HL-60 (cell line): ENCODE measurements around the gene ABCG1.

Experiments used
- CTCF ChIP-seq: IDR thresholded peaks from one replicate; pipeline ENCODE4 v1.5.1; 2011; ENCODE audit warnings: low read length, control low read depth, inconsistent platforms; ENCODE audit not compliant: insufficient read depth
- POLR2AphosphoS5 ChIP-seq: IDR thresholded peaks from 2 replicates; pipeline ENCODE4 v1.6.1; 2012; ENCODE audit warnings: low read depth

GRCh38 chr21:42279888-42280287 lies 60.9 kb downstream of the ABCG1 start:
- TF ChIP-seq CTCF (no peak), POLR2AphosphoS5 (no peak)
